ENCODE measurements around the gene ADM5. TPM values are rescaled to one million over a fixed set of nuclear protein-coding genes. Genes with fewer than 3 reads are reported as not detected.
A peak's percentile ranks its signal among the peaks of the same experiment; 100 is the strongest.

The ADM5 gene
- total and polyA plus RNA-seq, 2 experiments from 2014 or later: 2.8 to 5.7 TPM

GRCh38 chr19:49678985-49679770 lies 10.2 kb upstream of the ADM5 start (continued):
- TF ChIP-seq EZH2 (IDR thresholded peaks at IDR 0.05; ENCODE audit: low read depth, unreplicated experiment) (no peak), CREB1 (CRISPR knock-in tag; IDR thresholded peaks at IDR 0.05; ENCODE audit: low read depth) (no peak), ZNF331 (CRISPR knock-in tag; IDR thresholded peaks at IDR 0.05; ENCODE audit: low read depth) (no peak), POLR2AphosphoS5 (IDR thresholded peaks at IDR 0.05; ENCODE audit: low read depth) (no peak), NANOG (IDR thresholded peaks at IDR 0.05; ENCODE audit: borderline replicate concordance) (no peak), CTCF (conservative IDR thresholded peaks at IDR 0.05; ENCODE audit: low read depth in 2 of 2) (no peak), ETS1 (IDR thresholded peaks at IDR 0.05) (no peak), STAT1 (IDR thresholded peaks at IDR 0.05; ENCODE audit: unreplicated experiment) (no peak), ZNF114 (CRISPR knock-in tag; IDR thresholded peaks at IDR 0.05) (no peak), REST (IDR thresholded peaks at IDR 0.05; ENCODE audit: unreplicated experiment) (no peak)

- H3K9me3 Mint-ChIP-seq: no peaks in the 10 kb centered on the region; the same call in 2 of the 3 replicates
- TF ChIP-seq ETS1 (IDR thresholded peaks at IDR 0.05): no peak
- no peak for TF ChIP-seq POLR2AphosphoS5 (IDR thresholded peaks at IDR 0.05; ENCODE audit: low read depth)
These were observed 9.5 kb upstream of the ADM5 start for GRCh38 chr19:49679771-49680413.

More at GRCh38 chr19:49679771-49680413, 9.5 kb upstream of the ADM5 start:
- Histone ChIP-seq H3K27ac (ENCODE audit: low read depth) (peak overlapping the region; percentile 84), H3K79me2 (replicated peaks; ENCODE audit: insufficient read depth) (peaks cover 59% of the 10 kb centered on the region), H3K4me1 (ENCODE audit: insufficient read depth) (peaks cover 22% of the 10 kb centered on the region), H3F3A (replicated peaks; ENCODE audit: low read depth) (peaks cover 41% of the 10 kb centered on the region), H3K9me2 (ENCODE audit: insufficient read depth) (no peaks in the 10 kb centered on the region), H3K4me2 (peak overlapping the region; percentile 84), H3K36me3 (ENCODE audit: insufficient read depth) (peaks cover 36% of the 10 kb centered on the region), H3K27me3 (ENCODE audit: insufficient read depth) (no peaks in the 10 kb centered on the region), H4K20me1 (replicated peaks; ENCODE audit: insufficient read depth) (peaks cover 43% of the 10 kb centered on the region), H3K4me3 (peak overlapping the region; percentile 95), H2AFZ (no peak overlapping the region)
- Mint-ChIP-seq H3K4me1 (peaks cover 25% of the 10 kb centered on the region), H3K36me3 (ENCODE audit: low read depth) (peaks cover 40% of the 10 kb centered on the region), H3K27ac (peak overlapping the region; percentile 80), H3K27me3 (ENCODE audit: insufficient read depth, low read depth, poor library complexity) (peaks cover 43% of the 10 kb centered on the region), H3K4me3 (peak overlapping the region; percentile 91)
- ATAC-seq: no peak
- peak; percentile 47 for DNase-seq (ENCODE audit: low spot score)

All from GM23338 (cell line).